Karpas-422 (cell line): ENCODE measurements around the gene LMAN2. TPM values are rescaled to one million over a fixed set of nuclear protein-coding genes. Genes with fewer than 3 reads are reported as not detected.

Experiments
- DNase-seq: peaks from one replicate; pipeline ENCODE4 v3.0.0-alpha.2; 2015
- H2AFZ ChIP-seq: fragments of 200-600 bp; sonication (generic); 2 replicates; pipeline ENCODE4 v1.6.1; 2014; ENCODE audit warnings: antibody characterized with exemption, low read length, mixed read lengths
- H3K27ac ChIP-seq: fragments of 200-600 bp; sonication (generic); 2 replicates; pipeline ENCODE4 v1.5.1; 2014; ENCODE audit warnings: mild to moderate bottlenecking, low read length, moderate library complexity
- H3K27me3 ChIP-seq: fragments of 200-600 bp; sonication (generic); 2 replicates; pipeline ENCODE4 v1.6.1; 2014; ENCODE audit warnings: low read length, mixed read lengths
- H3K36me3 ChIP-seq: fragments of 200-600 bp; sonication (generic); 2 replicates; pipeline ENCODE4 v1.6.1; 2014; ENCODE audit warnings: low read length, mixed read lengths; ENCODE audit not compliant: insufficient read depth
- H3K4me1 ChIP-seq: fragments of 200-600 bp; sonication (generic); 2 replicates; pipeline ENCODE4 v1.6.1; 2014; ENCODE audit warnings: mild to moderate bottlenecking, low read length, mixed read lengths
- H3K4me2 ChIP-seq: fragments of 200-600 bp; sonication (generic); 2 replicates; pipeline ENCODE4 v1.6.1; 2014; ENCODE audit warnings: low read length, low read depth, mild to moderate bottlenecking; ENCODE audit not compliant: poor library complexity, severe bottlenecking
- H3K4me3 ChIP-seq: fragments of 200-600 bp; sonication (generic); 2 replicates; pipeline ENCODE4 v1.5.1; 2014; ENCODE audit warnings: mild to moderate bottlenecking, antibody characterized with exemption, low read length, mixed read lengths
- H3K79me2 ChIP-seq: fragments of 200-600 bp; sonication (generic); 2 replicates; pipeline ENCODE4 v1.6.1; 2014; ENCODE audit warnings: mild to moderate bottlenecking, low read length, mixed read lengths
- H3K9ac ChIP-seq: fragments of 200-600 bp; sonication (generic); 2 replicates; pipeline ENCODE4 v1.6.0; 2014; ENCODE audit warnings: low read length
- H3K9me2 ChIP-seq: fragments of 200-600 bp; sonication (generic), shearing (Covaris generic); replicated peaks from 2 replicates; pipeline ENCODE4 v1.6.0; 2014; ENCODE audit warnings: mild to moderate bottlenecking, low read length, moderate library complexity; ENCODE audit not compliant: insufficient read depth
- H3K9me3 ChIP-seq: fragments of 300-700, 200-600 bp; sonication (generic); 2 replicates; pipeline ENCODE4 v1.6.1; 2014; ENCODE audit warnings: low read length, mixed read lengths
- H4K20me1 ChIP-seq: fragments of 200-600 bp; sonication (generic); 2 replicates; pipeline ENCODE4 v1.6.1; 2014; ENCODE audit warnings: mild to moderate bottlenecking, antibody characterized with exemption, low read length, low read depth; ENCODE audit not compliant: insufficient read depth
- total RNA-seq: library from RNA; depleted of rRNA; stranded (reverse); fragments of >200 nt; shearing (Covaris generic); gene quantifications from 2 replicates; pipeline ENCODE4 v1.2.3, GENCODE V29; 2014; ENCODE audit warnings: low replicate concordance

The LMAN2 gene
- total RNA-seq, 1 experiment from 2014 or later, result 116 TPM

DNA sequence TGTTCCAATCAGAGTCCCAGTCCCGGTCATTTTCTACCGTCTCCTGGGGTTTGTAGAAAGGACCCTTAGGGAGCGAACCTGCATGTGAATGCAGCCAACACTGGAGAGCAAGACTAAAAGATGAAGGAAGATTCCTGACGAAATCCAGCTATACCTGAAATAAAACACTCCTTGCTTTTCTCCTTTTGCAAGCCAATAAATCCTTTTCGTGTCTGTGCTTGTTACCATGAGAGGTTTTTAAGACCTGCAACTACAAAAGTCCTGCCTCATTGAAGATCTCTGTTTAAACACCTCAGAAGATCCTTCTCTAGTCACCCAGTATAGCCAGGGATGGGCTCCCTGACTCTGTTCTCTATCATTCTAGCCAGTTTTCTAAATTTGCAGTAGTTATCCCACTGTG is 22.7 kb upstream of the LMAN2 start:
- no peak overlapping the region for H2AFZ ChIP-seq
- no peaks in the 10 kb centered on the region; the same call in 1 of the 2 replicates for H3K36me3 ChIP-seq
- H3K27ac ChIP-seq, result no peak overlapping the region
- H3K4me2 ChIP-seq, result no peak overlapping the region
- no peak overlapping the region for H3K4me3 ChIP-seq
- no peaks in the 10 kb centered on the region for H3K9me2 ChIP-seq
- no peaks in the 10 kb centered on the region for H3K79me2 ChIP-seq
- DNase-seq, result no peak
- H3K4me1 ChIP-seq, result peaks cover 11% of the 10 kb centered on the region
- no peaks in the 10 kb centered on the region for H4K20me1 ChIP-seq
- no peak overlapping the region for H3K9ac ChIP-seq
- no peaks in the 10 kb centered on the region for H3K9me3 ChIP-seq
- no peaks in the 10 kb centered on the region for H3K27me3 ChIP-seq

DNA sequence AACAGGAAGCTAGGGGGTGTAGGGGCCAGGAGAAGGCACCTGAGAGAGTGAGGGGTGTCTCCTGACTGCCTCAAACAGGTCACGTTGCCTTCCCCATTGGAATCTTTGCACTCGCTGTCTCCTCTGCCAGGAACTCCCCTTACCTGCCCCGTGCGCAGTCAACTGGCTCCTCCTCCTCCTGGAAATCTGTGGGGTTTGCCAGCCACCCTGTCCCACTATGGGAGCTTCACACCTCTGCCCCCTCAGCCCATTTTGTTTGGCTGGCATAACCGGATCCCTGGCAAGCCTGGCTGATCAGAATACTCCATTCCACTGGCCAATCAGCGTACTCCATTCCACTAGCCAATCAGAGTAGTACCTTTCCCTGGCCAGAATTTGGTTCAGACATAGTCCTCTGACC is 22.3 kb upstream of the LMAN2 start:
- Histone ChIP-seq H2AFZ (no peak overlapping the region), H3K4me1 (peaks cover 15% of the 10 kb centered on the region), H3K4me2 (no peak overlapping the region), H3K9me2 (no peaks in the 10 kb centered on the region), H4K20me1 (no peaks in the 10 kb centered on the region), H3K27me3 (no peaks in the 10 kb centered on the region), H3K27ac (no peak overlapping the region), H3K4me3 (no peak overlapping the region), H3K9ac (no peak overlapping the region), H3K79me2 (no peaks in the 10 kb centered on the region), H3K36me3 (peaks cover under 1% of the 10 kb centered on the region; the same call in 1 of the 2 replicates), H3K9me3 (no peaks in the 10 kb centered on the region)
- DNase-seq, result no peak

GRCh38 chr5:177372910-177373309 is 21.4 kb upstream of the LMAN2 start:
- H3K9me3 ChIP-seq, result no peaks in the 10 kb centered on the region
- H3K27me3 ChIP-seq, result no peaks in the 10 kb centered on the region
- no peaks in the 10 kb centered on the region for H4K20me1 ChIP-seq
- H3K27ac ChIP-seq, result no peak overlapping the region
- DNase-seq, result no peak
- H3K4me3 ChIP-seq, result no peak overlapping the region
- no peak overlapping the region for H2AFZ ChIP-seq
- H3K9me2 ChIP-seq, result no peaks in the 10 kb centered on the region
- peaks cover 4% of the 10 kb centered on the region for H3K36me3 ChIP-seq
- no peak overlapping the region for H3K9ac ChIP-seq
- H3K4me2 ChIP-seq, result no peak overlapping the region
- H3K79me2 ChIP-seq, result no peaks in the 10 kb centered on the region
- H3K4me1 ChIP-seq, result peaks cover 15% of the 10 kb centered on the region

- H4K20me1 ChIP-seq, result no peaks in the 10 kb centered on the region
- no peaks in the 10 kb centered on the region for H3K79me2 ChIP-seq
Observed at GRCh38 chr5:177372034-177372896, 20.8 kb upstream of the LMAN2 start.

DNA sequence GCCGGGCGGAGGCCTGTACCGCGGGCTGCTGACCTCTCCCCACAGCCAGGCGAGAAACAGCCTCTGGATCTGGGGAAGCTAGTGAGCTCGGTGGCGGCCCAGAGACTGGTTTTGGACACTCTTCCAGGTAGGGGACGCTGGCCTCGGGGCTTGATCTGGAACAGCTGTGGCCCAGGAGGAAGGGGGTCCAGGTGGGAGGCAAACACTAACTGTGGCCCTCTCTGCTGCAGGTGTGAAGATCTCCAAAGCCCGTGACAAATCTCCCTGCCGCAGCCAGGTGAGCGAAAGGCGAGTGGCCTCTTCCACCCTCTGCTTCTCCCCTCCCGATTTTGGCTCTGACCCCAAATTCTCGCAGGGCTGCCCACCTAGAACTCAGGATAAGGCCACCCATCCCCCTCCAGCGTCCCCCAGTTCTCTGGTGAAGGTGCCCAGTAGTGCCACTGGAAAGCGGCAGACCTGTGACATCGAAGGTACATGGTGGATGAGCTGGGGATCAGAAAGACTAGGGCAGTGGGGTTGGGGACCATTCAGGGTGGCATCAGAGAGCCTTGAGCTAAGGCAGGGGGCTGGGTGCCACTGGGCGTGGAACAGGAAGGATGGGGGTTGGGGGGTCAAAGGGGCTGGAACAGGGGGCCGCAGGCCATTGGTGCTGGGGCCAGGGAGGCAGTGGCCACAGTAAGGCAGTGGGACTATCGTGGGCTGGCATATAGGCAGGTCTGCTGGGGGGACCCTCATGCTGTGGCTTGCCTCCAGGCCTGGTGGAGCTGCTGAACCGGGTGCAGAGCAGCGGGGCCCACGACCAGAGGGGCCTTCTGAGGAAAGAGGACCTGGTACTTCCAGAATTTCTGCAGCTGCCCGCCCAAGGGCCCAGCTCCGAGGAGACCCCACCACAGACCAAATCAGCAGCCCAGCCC is 19.9 kb upstream of the LMAN2 start:
- Histone ChIP-seq H3K4me2 (peak overlapping the region; percentile 57), H3K27ac (no peak overlapping the region), H3K9ac (peak overlapping the region; percentile 53), H3K4me1 (peaks cover 15% of the 10 kb centered on the region), H3K4me3 (peak overlapping the region; percentile 62), H3K36me3 (peaks cover 4% of the 10 kb centered on the region), H2AFZ (no peak overlapping the region), H3K9me2 (no peaks in the 10 kb centered on the region), H3K9me3 (no peaks in the 10 kb centered on the region), H4K20me1 (no peaks in the 10 kb centered on the region), H3K27me3 (no peaks in the 10 kb centered on the region), H3K79me2 (no peaks in the 10 kb centered on the region)
- no peak for DNase-seq

More at GRCh38 chr5:177372034-177372896, 20.8 kb upstream of the LMAN2 start:
- no peak overlapping the region for H3K27ac ChIP-seq
- H3K9me2 ChIP-seq, result no peaks in the 10 kb centered on the region
- H3K9me3 ChIP-seq, result no peaks in the 10 kb centered on the region
- no peaks in the 10 kb centered on the region for H3K27me3 ChIP-seq
- no peak overlapping the region for H3K4me3 ChIP-seq
- H3K4me1 ChIP-seq, result peaks cover 15% of the 10 kb centered on the region
- H2AFZ ChIP-seq, result no peak overlapping the region
- DNase-seq, result no peak
- H3K36me3 ChIP-seq, result peaks cover 4% of the 10 kb centered on the region
- H3K9ac ChIP-seq, result no peak overlapping the region
- H3K4me2 ChIP-seq, result no peak overlapping the region

GRCh38 chr5:177370488-177371119 is 19.1 kb upstream of the LMAN2 start:
- H3K36me3 ChIP-seq, result peaks cover 4% of the 10 kb centered on the region
- no peak overlapping the region for H3K27ac ChIP-seq
- no peak overlapping the region for H2AFZ ChIP-seq
- H3K4me1 ChIP-seq, result peaks cover 15% of the 10 kb centered on the region
- H3K9ac ChIP-seq, result no peak overlapping the region
- no peaks in the 10 kb centered on the region for H3K27me3 ChIP-seq
- H3K4me2 ChIP-seq, result no peak overlapping the region
- peak; percentile 91 for DNase-seq
- no peaks in the 10 kb centered on the region for H3K9me2 ChIP-seq
- no peaks in the 10 kb centered on the region for H3K9me3 ChIP-seq
- no peaks in the 10 kb centered on the region for H4K20me1 ChIP-seq
- no peak overlapping the region for H3K4me3 ChIP-seq
- H3K79me2 ChIP-seq, result no peaks in the 10 kb centered on the region

- Histone ChIP-seq H3K79me2 (no peaks in the 10 kb centered on the region), H3K4me2 (no peak overlapping the region), H3K36me3 (peaks cover 4% of the 10 kb centered on the region), H3K27me3 (no peaks in the 10 kb centered on the region), H3K9me2 (no peaks in the 10 kb centered on the region), H3K9ac (no peak overlapping the region), H3K4me1 (peaks cover 15% of the 10 kb centered on the region), H3K9me3 (no peaks in the 10 kb centered on the region), H3K4me3 (no peak overlapping the region), H3K27ac (0 out of 2 replicates have a peak overlapping the region, but pooled peaks have one; percentile 7), H4K20me1 (no peaks in the 10 kb centered on the region), H2AFZ (no peak overlapping the region)
- DNase-seq, result no peak
Observed at GRCh38 chr5:177369645-177370440, 18.4 kb upstream of the LMAN2 start.
